Endothelial cell of umbilical vein (primary cell): ENCODE measurements around the gene SF3B5. TPM values are rescaled to one million over a fixed set of nuclear protein-coding genes. Genes with fewer than 3 reads are reported as not detected.

Experiments
- Bru-seq: library from RNA; stranded (reverse); fragments of 400-500 nt; gene quantifications from one replicate; lab custom pipeline; 2021; lab: Mats Ljungman, UMichigan
- BruChase-seq, 2 experiments: library from RNA; stranded (reverse); fragments of 400-500 nt; gene quantifications; one replicate each; lab custom pipeline; 2021; lab: Mats Ljungman, UMichigan
- BruUV-seq: library from RNA; stranded (reverse); fragments of 400-500 nt; replicated peaks from 2 replicates; lab custom pipeline; 2021; lab: Mats Ljungman, UMichigan
- CTCF ChIA-PET: fragments of 300-600, 350-600 bp; sonication (Branson Sonifier 250); formaldehyde crosslinking; loops from one replicate; lab custom pipeline; 2021; ENCODE audit warnings: antibody characterized with exemption, inconsistent platforms; lab: Charles Lee
- POLR2A ChIA-PET: fragments of 300-600, 350-600 bp; sonication (Branson Sonifier 250); formaldehyde crosslinking; loops from one replicate; lab custom pipeline; 2021; ENCODE audit warnings: antibody characterized with exemption, inconsistent platforms; lab: Charles Lee
- DNase-seq: peaks from one replicate; pipeline ENCODE4 v3.0.0-alpha.2; 2011; ENCODE audit warnings: low read depth, low spot score
- FAIRE-seq: peaks from 2 replicates; lab custom pipeline; 2011; peaks lifted over from hg19 to GRCh38; lab: Jason Lieb, UNC
- H2AFZ ChIP-seq: 2 replicates; pipeline ENCODE4 v1.6.0; 2012; ENCODE audit warnings: low read depth, low read length, control low read depth, inconsistent platforms
- H3K27ac ChIP-seq: 2 replicates; pipeline ENCODE4 v1.5.1; 2011; ENCODE audit warnings: low read depth, mild to moderate bottlenecking, control low read depth, low read length, moderate library complexity; ENCODE audit not compliant: insufficient read depth
- H3K27me3 ChIP-seq, 2 experiments: 2 replicates each; pipeline versions ENCODE4 v1.6.0 to v1.6.1; 2011; ENCODE audit warnings: low read length in 2 of 2, mixed read lengths in 1 of 2; ENCODE audit not compliant: control insufficient read depth in 2 of 2, insufficient read depth in 2 of 2
- H3K36me3 ChIP-seq, 2 experiments: 2 replicates in 1 of 2; 3 replicates in 1 of 2; pipeline ENCODE4 v1.5.1; 2011; ENCODE audit warnings: low read length in 2 of 2, mild to moderate bottlenecking in 1 of 2, moderate library complexity in 1 of 2; ENCODE audit not compliant: control insufficient read depth in 2 of 2, insufficient read depth in 2 of 2; ENCODE audit errors: extremely low read depth in 1 of 2
- H3K4me1 ChIP-seq: 3 replicates; pipeline ENCODE4 v1.5.1; 2011; ENCODE audit warnings: mild to moderate bottlenecking, low read length; ENCODE audit not compliant: control insufficient read depth, insufficient read depth; ENCODE audit errors: extremely low read depth
- H3K4me2 ChIP-seq: 2 replicates; pipeline ENCODE4 v1.6.1; 2011; ENCODE audit warnings: low read length, control low read depth, mixed read lengths; ENCODE audit not compliant: insufficient read depth
- H3K4me3 ChIP-seq, 3 experiments: fragments of 200-600 bp in 1 of 3; sonication (generic), shearing (Covaris generic) in 1 of 3; replicated peaks in 1 of 3; 2 replicates each; pipeline ENCODE4 v1.5.1; 2011 to 2016; ENCODE audit warnings: control low read depth in 3 of 3, low read length in 3 of 3, mild to moderate bottlenecking in 2 of 3, inconsistent platforms in 1 of 3, low read depth in 1 of 3, moderate library complexity in 1 of 3; ENCODE audit not compliant: insufficient read depth in 1 of 3
- H3K79me2 ChIP-seq: 2 replicates; pipeline ENCODE4 v1.6.0; 2012; ENCODE audit warnings: low read length, inconsistent platforms; ENCODE audit not compliant: control insufficient read depth, insufficient read depth
- H3K9ac ChIP-seq: replicated peaks from 2 replicates; pipeline ENCODE3; 2011; ENCODE audit warnings: low read length, control low read depth; ENCODE audit not compliant: insufficient read depth; ENCODE audit errors: extremely low read depth
- H3K9me1 ChIP-seq: replicated peaks from 3 replicates; pipeline ENCODE4 v1.6.0; 2011; ENCODE audit warnings: mild to moderate bottlenecking, low read length; ENCODE audit not compliant: control insufficient read depth, insufficient read depth; ENCODE audit errors: extremely low read depth
- H3K9me3 ChIP-seq: replicated peaks from 2 replicates; pipeline ENCODE4 v1.5.1; 2012; ENCODE audit warnings: low read length, inconsistent platforms; ENCODE audit not compliant: control insufficient read depth, insufficient read depth
- H4K20me1 ChIP-seq: replicated peaks from 2 replicates; pipeline ENCODE3; 2011; ENCODE audit warnings: mild to moderate bottlenecking, low read length; ENCODE audit not compliant: control insufficient read depth, insufficient read depth; ENCODE audit errors: extremely low read depth
- EZH2 ChIP-seq: IDR thresholded peaks from 2 replicates; pipeline ENCODE4 v1.6.1; 2012; ENCODE audit warnings: borderline replicate concordance, low read depth, mild to moderate bottlenecking, moderate library complexity, low read length, inconsistent platforms; ENCODE audit not compliant: severe bottlenecking
- FOS ChIP-seq: IDR thresholded peaks from 2 replicates; pipeline ENCODE4 v1.6.1; 2011; ENCODE audit warnings: mild to moderate bottlenecking, low read length, moderate library complexity, borderline replicate concordance; ENCODE audit not compliant: insufficient read depth
- GATA2 ChIP-seq: IDR thresholded peaks from 2 replicates; pipeline ENCODE4 v1.7.0; 2011; ENCODE audit warnings: low read depth, mild to moderate bottlenecking, moderate library complexity, mixed read lengths, low read length; ENCODE audit not compliant: insufficient read length, insufficient read depth
- JUN ChIP-seq: IDR thresholded peaks from 2 replicates; pipeline ENCODE4 v1.6.1; 2011; ENCODE audit warnings: borderline replicate concordance, low read depth; ENCODE audit not compliant: insufficient read length, insufficient read depth
- MYC ChIP-seq: IDR thresholded peaks from one replicate; pipeline ENCODE4 v1.6.1; 2011; ENCODE audit warnings: mild to moderate bottlenecking, low read depth, low read length
- POLR2A ChIP-seq: IDR thresholded peaks from 2 replicates; pipeline ENCODE4 v1.6.1; 2012; ENCODE audit warnings: low read depth, mild to moderate bottlenecking, control low read depth, low read length
- POLR2AphosphoS5 ChIP-seq: IDR thresholded peaks from 2 replicates; pipeline ENCODE4 v1.6.1; 2012; ENCODE audit warnings: low read depth, mild to moderate bottlenecking, control low read depth, low read length, moderate library complexity; ENCODE audit not compliant: insufficient read depth
- dilution Hi-C: fragments of 300-500 bp; cut with MboI; formaldehyde crosslinking; loops from one replicate; pipeline ENCODE4 v1.15.0; 2019; ENCODE audit warnings: low sequenced_read_pairs; ENCODE audit not compliant: extremely low pct_ligation_motif_present
- intact Hi-C: fragments of 100-400 bp; cut with micrococcal nuclease; formaldehyde crosslinking; loops from one replicate; pipeline ENCODE4 v1.10.0; 2022
- long read RNA-seq: library from polyadenylated mRNA; stranded (forward); transcript quantifications from one replicate; pipeline ENCODE4 v2.0.0, GENCODE V29; 2021
- polyA minus RNA-seq, 3 experiments: library from RNA; depleted of rRNA, polyadenylated mRNA; stranded (reverse); fragments of >200 nt; gene quantifications; 1 replicate in 1 of 3; 2 replicates in 2 of 3; pipeline ENCODE4 v1.2.3, GENCODE V29; 2011
- polyA plus RNA-seq, 4 experiments: library from polyadenylated mRNA; depleted of rRNA in 3 of 4; stranded (reverse) in 3 of 4; unstranded in 1 of 4; fragments of >200 nt; gene quantifications; 2 replicates each; pipeline versions ENCODE4 v1.2.1 to v1.2.3, GENCODE V29; 2011 to 2012; ENCODE audit warnings: missing spikeins in 1 of 4
- total RNA-seq: library from RNA; stranded (reverse); gene quantifications from 2 replicates; pipeline ENCODE4 v1.2.3, GENCODE V29; 2021

Gene SF3B5
- total RNA-seq = 170 and 185 TPM in 2 replicates
- polyA plus RNA-seq = 540 and 652 TPM in 2 replicates
- 440 and 441 TPM in 2 replicates for polyA plus RNA-seq (2011; cell fraction: cytosol; rRNA removed)
- 126 and 145 TPM in 2 replicates for polyA plus RNA-seq (2011; cell fraction: nucleus; rRNA removed)
- 177 and 207 TPM in 2 replicates for polyA plus RNA-seq (2012)
- 193 and 235 TPM in 2 replicates for polyA minus RNA-seq
- 68.6 TPM for polyA minus RNA-seq (2011; cell fraction: cytosol; rRNA and poly(A)+ RNA removed)
- polyA minus RNA-seq (2011; cell fraction: nucleus; rRNA and poly(A)+ RNA removed) = 28.5 and 47.3 TPM in 2 replicates
- Bru-seq, nascent RNA = percentile 87 among the genes with signal in this experiment
- percentile 99 among the genes with signal in this experiment for BruChase-seq, experiment 1, labeled RNA remaining after a 6-hour chase
- percentile 94 among the genes with signal in this experiment for BruChase-seq, experiment 2, labeled RNA remaining after a 2-hour chase
- long read RNA-seq, transcript SF3B5-201 (1 exons, 693 nt) = major isoform, 339 of 339 reads
- long read RNA-seq, partial matches to known transcripts = 0 of 339 reads
- long read RNA-seq, other reads (novel, unspliced or antisense) = 0 of 339 reads

- H3K4me3 ChIP-seq = peak within 1 kb of the TSS; percentile 44 to 74 (median 67)
- peak within 1 kb of the TSS; percentile 93 for H3K4me2 ChIP-seq
- TSS peak; percentile 97 for BruUV-seq
- no peaks in the 10 kb centered on the region for H3K9me1 ChIP-seq
- H3K27me3 ChIP-seq = peaks cover 0 to 9% of the 10 kb centered on the region in 2 experiments
- no peaks in the 10 kb centered on the region for H3K36me3 ChIP-seq
- H3K79me2 ChIP-seq = peaks cover 18% of the 10 kb centered on the region
- peak within 1 kb of the TSS; percentile 77 for H3K9ac ChIP-seq
- DNase-seq = peak; percentile 100
- H2AFZ ChIP-seq = peak within 1 kb of the TSS; percentile 89
- H3K27ac ChIP-seq = peak within 1 kb of the TSS; percentile 30
- H3K4me1 ChIP-seq = peaks cover 13% of the 10 kb centered on the region
- peak; percentile 100 for FAIRE-seq
- ChIA-PET CTCF (interaction anchor here (2.4 to 3.0 kb wide), 2 partner anchors 10 to 520 kb away, joined by 8 to 12 read pairs; no protein-coding TSS in a partner anchor), POLR2A (interaction anchor here (0.5 to 1.1 kb wide), 2 partner anchors 191 to 402 kb away, joined by 3 read pairs; no protein-coding TSS in a partner anchor)
- no peaks in the 10 kb centered on the region for H4K20me1 ChIP-seq
- dilution Hi-C loops (no loop called here), intact Hi-C loops (loop anchor here (1.0 to 2.0 kb wide), 2 partner anchors 121 to 521 kb away; no protein-coding TSS in a partner anchor)
- no peaks in the 10 kb centered on the region for H3K9me3 ChIP-seq
- peak; percentile 87 for TF ChIP-seq POLR2AphosphoS5
- TF ChIP-seq GATA2 = no peak
- TF ChIP-seq POLR2A = peak; percentile 92
- TF ChIP-seq FOS = no peak
- no peak for TF ChIP-seq EZH2
- TF ChIP-seq MYC = no peak
- TF ChIP-seq JUN = peak; percentile 30
Observed at GRCh38 chr6:144095134-144096002, at the start of gene SF3B5. SF3B5 (minus strand) TSS chr6:144095573; CDS start chr6:144095497, 76 bp downstream.
